Common myeloid progenitor, CD34-positive (primary cell): ENCODE measurements around the gene SHCBP1.
A peak's percentile ranks its signal among the peaks of the same experiment; 100 is the strongest.
"Not testable (repeated sequence)": the region's sequence is repeated elsewhere in the genome, so short reads cannot be mapped to it uniquely, and the experiment has no call there.

Source experiments
- CTCF ChIA-PET: fragments of 350-600 bp; sonication (Branson Sonifier 250); formaldehyde crosslinking; loops from one replicate; lab custom pipeline; 2021; ENCODE audit warnings: antibody characterized with exemption; lab: Charles Lee
- POLR2A ChIA-PET: fragments of 350-600 bp; sonication (Branson Sonifier 250); formaldehyde crosslinking; loops from one replicate; lab custom pipeline; 2021; ENCODE audit warnings: antibody characterized with exemption; lab: Charles Lee
- DNase-seq, 3 donors: peaks; one replicate each; pipeline versions ENCODE4 v3.0.0 to v3.0.0-alpha.2; 2013
- H3K27ac ChIP-seq, 2 experiments: 1 replicate in 1 of 2; 2 replicates in 1 of 2; pipeline ENCODE4 v1.7.0; 2013; ENCODE audit warnings: inconsistent platforms in 2 of 2, low read length in 2 of 2, mild to moderate bottlenecking in 2 of 2, low read depth in 1 of 2, moderate library complexity in 1 of 2; ENCODE audit not compliant: severe bottlenecking in 2 of 2, insufficient read depth in 1 of 2, poor library complexity in 1 of 2
- H3K27me3 ChIP-seq, 5 experiments: replicated peaks in 2 of 5; 1 replicate in 3 of 5; 2 replicates in 2 of 5; pipeline versions ENCODE4 v1.6.1 to v1.7.0; 2013; ENCODE audit warnings: low read length in 4 of 5, mild to moderate bottlenecking in 2 of 5, moderate library complexity in 2 of 5, inconsistent platforms in 1 of 5; ENCODE audit not compliant: insufficient read depth in 5 of 5, control insufficient read depth in 4 of 5
- H3K36me3 ChIP-seq, 4 experiments: 1 replicate in 2 of 4; 2 replicates in 2 of 4; pipeline versions ENCODE4 v1.6.1 to v1.7.0; 2013; ENCODE audit warnings: low read length in 3 of 4, control low read depth in 1 of 4, mild to moderate bottlenecking in 1 of 4; ENCODE audit not compliant: control insufficient read depth in 4 of 4, insufficient read depth in 4 of 4
- H3K4me1 ChIP-seq, 4 experiments: 1 replicate in 3 of 4; 2 replicates in 1 of 4; pipeline versions ENCODE4 v1.6.1 to v1.7.1; 2013; ENCODE audit warnings: low read length in 3 of 4, mild to moderate bottlenecking in 3 of 4, control low read depth in 1 of 4, inconsistent platforms in 1 of 4, moderate library complexity in 1 of 4; ENCODE audit not compliant: control insufficient read depth in 4 of 4, insufficient read depth in 4 of 4; ENCODE audit errors: control extremely low read depth in 1 of 4
- H3K4me3 ChIP-seq, 7 experiments: 1 replicate in 4 of 7; 2 replicates in 3 of 7; pipeline versions ENCODE4 v1.5.1 to v1.7.0; 2013; ENCODE audit warnings: mild to moderate bottlenecking in 7 of 7, low read length in 6 of 7, moderate library complexity in 6 of 7, inconsistent platforms in 2 of 7, low read depth in 2 of 7, control low read depth in 1 of 7; ENCODE audit not compliant: insufficient read depth in 4 of 7, control insufficient read depth in 1 of 7; ENCODE audit errors: extremely low read depth in 1 of 7
- H3K9me3 ChIP-seq, 5 experiments: 1 replicate in 4 of 5; 2 replicates in 1 of 5; pipeline versions ENCODE4 v1.6.1 to v1.7.1; 2013; ENCODE audit warnings: low read length in 4 of 5, mild to moderate bottlenecking in 2 of 5, inconsistent platforms in 1 of 5, low read depth in 1 of 5, moderate library complexity in 1 of 5; ENCODE audit not compliant: control insufficient read depth in 4 of 5, insufficient read depth in 2 of 5; ENCODE audit errors: control extremely low read depth in 1 of 5
- WGBS: methylation state at CpG from one replicate; pipeline ENCODE4 v1.1.5; 2013; ENCODE audit not compliant: insufficient coverage; 5-methylcytosine and 5-hydroxymethylcytosine counted together

The SHCBP1 gene

GRCh38 chr16:46562979-46563378 lies 58.2 kb downstream of the SHCBP1 start:
- DNase-seq = no peak
- 100% methylated on average over 3 of the region's 3 CpGs for WGBS
- POLR2A ChIA-PET = no interaction called here
- CTCF ChIA-PET = interaction anchor here (1.1 to 2.1 kb wide), 3 partner anchors 9 to 43 kb away, joined by 3 to 8 read pairs (median 7); no protein-coding TSS in a partner anchor
- Histone ChIP-seq H3K36me3 (no peaks in the 10 kb centered on the region), H3K4me3 (no peak overlapping the region), H3K27ac (no peak overlapping the region), H3K9me3 (no peaks in the 10 kb centered on the region), H3K4me1 (no peaks in the 10 kb centered on the region), H3K27me3 (peaks cover 0 to 5% (median 2%) of the 10 kb centered on the region in 5 experiments)

DNA sequence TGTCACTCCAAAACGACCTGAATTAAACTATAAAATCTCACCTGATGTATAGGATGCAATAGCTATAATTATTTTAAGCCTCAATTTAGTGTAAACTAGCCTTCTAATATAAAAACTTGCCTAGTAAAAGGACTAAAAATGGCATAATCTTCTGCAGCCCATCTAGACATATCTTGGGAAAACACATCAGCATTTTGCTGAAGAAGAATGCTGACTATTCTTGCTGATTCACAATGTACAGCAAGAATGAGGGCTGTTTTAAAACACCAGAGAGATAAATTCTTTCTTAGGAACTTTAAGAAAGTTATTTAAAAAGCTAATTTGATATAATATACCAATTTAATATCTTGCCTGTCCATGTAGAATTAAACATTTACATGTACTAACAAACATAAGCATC lies 63.2 kb downstream of the SHCBP1 start:
- DNase-seq = no peak
- CTCF ChIA-PET = interaction anchor here (11.1 kb wide), 1 partner anchor 47 kb away, joined by 141 read pairs; no protein-coding TSS in a partner anchor

GRCh38 chr16:46555951-46556350 lies 65.2 kb downstream of the SHCBP1 start:
- ChIA-PET CTCF (interaction anchor here (1.0 to 11.1 kb wide), 3 partner anchors 20 to 49 kb away, joined by 3 to 141 read pairs (median 4); no protein-coding TSS in a partner anchor), POLR2A (no interaction called here)
- Histone ChIP-seq H3K9me3 (no peaks in the 10 kb centered on the region), H3K4me1 (peaks cover 0 to 2% (median 0%) of the 10 kb centered on the region in 4 experiments), H3K4me3 (no peak overlapping the region), H3K27me3 (peaks cover 0 to 5% (median 3%) of the 10 kb centered on the region in 5 experiments), H3K36me3 (no peaks in the 10 kb centered on the region), H3K27ac (no peak overlapping the region)
- 91% methylated on average over 2 of the region's 3 CpGs for WGBS
- DNase-seq = no peak

More for the DNA sequence above, 63.2 kb downstream of the SHCBP1 start:
- no peak overlapping the region for H3K27ac ChIP-seq
- no peak overlapping the region for H3K4me3 ChIP-seq
- H3K36me3 ChIP-seq = no peaks in the 10 kb centered on the region
- WGBS = no CpG with 5 or more reads among the region's 1 CpG
- H3K9me3 ChIP-seq = no peaks in the 10 kb centered on the region
- H3K27me3 ChIP-seq = peaks cover 0 to 5% (median 5%) of the 10 kb centered on the region in 5 experiments
- H3K4me1 ChIP-seq = peaks cover 0 to 2% (median 0%) of the 10 kb centered on the region in 4 experiments
- POLR2A ChIA-PET = no interaction called here

DNA sequence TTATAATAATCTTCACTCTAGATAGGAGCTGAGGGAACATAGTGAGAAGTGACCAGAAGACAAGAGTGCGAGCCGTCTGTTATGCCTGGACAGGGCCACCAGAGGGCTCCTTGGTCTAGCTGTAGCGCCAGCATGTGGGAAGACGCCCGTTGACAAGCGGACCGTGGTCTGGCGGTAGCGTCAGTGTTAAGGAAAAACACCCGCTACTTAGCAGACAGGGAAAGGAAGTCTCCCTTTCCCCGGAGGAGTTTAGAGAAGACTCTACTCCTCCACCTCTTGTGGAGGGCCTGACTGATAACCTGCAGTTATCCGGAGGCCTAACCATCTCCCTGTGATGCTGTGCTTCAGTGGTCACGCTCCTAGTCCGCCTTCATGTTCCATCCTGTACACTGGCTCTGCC lies 66.7 kb downstream of the SHCBP1 start:
- POLR2A ChIA-PET, H3K27ac ChIP-seq, H3K36me3 ChIP-seq, H3K9me3 ChIP-seq, H3K4me1 ChIP-seq, H3K27me3 ChIP-seq: not testable (repeated sequence)
- WGBS = 1% methylated on average over 11 of the region's 14 CpGs
- DNase-seq = peak; percentile 42 to 68 (median 59)
- CTCF ChIA-PET = interaction anchor here (0.6 to 11.1 kb wide), 10 partner anchors 9 to 1732 kb away, joined by 3 to 141 read pairs (median 3); no protein-coding TSS in a partner anchor
- H3K4me3 ChIP-seq = peak overlapping the region in 1 of 7 experiments; percentile 50

- DNase-seq = no peak
- 93% methylated on average over 1 of the region's 3 CpGs for WGBS
- no peak overlapping the region for H3K4me3 ChIP-seq
- H3K9me3 ChIP-seq = no peaks in the 10 kb centered on the region
- POLR2A ChIA-PET = no interaction called here
- CTCF ChIA-PET = interaction anchor here (1.0 to 11.1 kb wide), 3 partner anchors 9 to 56 kb away, joined by 3 to 141 read pairs (median 8); no protein-coding TSS in a partner anchor
- no peak overlapping the region for H3K27ac ChIP-seq
- no peaks in the 10 kb centered on the region for H3K36me3 ChIP-seq
- H3K4me1 ChIP-seq = peaks cover 0 to under 1% (median 0%) of the 10 kb centered on the region in 4 experiments
- peaks cover 0 to 7% (median 0%) of the 10 kb centered on the region in 5 experiments for H3K27me3 ChIP-seq
These were observed 71.7 kb downstream of the SHCBP1 start for GRCh38 chr16:46549477-46549876.
